H1 (cell line): ENCODE results near the gene ASF1B. TPM values are rescaled to one million over a fixed set of nuclear protein-coding genes. Genes with fewer than 3 reads are reported as not detected.

Experiments used
- CTCF ChIA-PET: fragments of 300-600 bp; sonication (Branson Sonifier 250); formaldehyde crosslinking; loops from one replicate; lab custom pipeline; 2021; ENCODE audit not compliant: partially characterized antibody; lab: Charles Lee
- POLR2A ChIA-PET: fragments of 300-600 bp; sonication (Branson Sonifier 250); formaldehyde crosslinking; loops from one replicate; lab custom pipeline; 2021; ENCODE audit warnings: inconsistent platforms; ENCODE audit not compliant: partially characterized antibody; lab: Charles Lee
- DNase-seq, 2 experiments: peaks; one replicate each; pipeline versions ENCODE4 v3.0.0 to v3.0.0-alpha.2; 2010 to 2022; ENCODE audit warnings: low spot score in 2 of 2, low read depth in 1 of 2, mixed read lengths in 1 of 2
- FAIRE-seq: peaks from 2 replicates; lab custom pipeline; 2011; peaks lifted over from hg19 to GRCh38; lab: Jason Lieb, UNC
- H2AFZ ChIP-seq: 2 replicates; pipeline ENCODE4 v1.8.1; 2012; ENCODE audit warnings: low read length, inconsistent platforms
- H2AK5ac ChIP-seq: 2 replicates; pipeline ENCODE4 v1.6.1; 2013; ENCODE audit warnings: low read depth, low read length
- H2BK120ac ChIP-seq: replicated peaks from 2 replicates; pipeline ENCODE3; 2013; ENCODE audit warnings: low read depth, low read length, inconsistent platforms
- H2BK12ac ChIP-seq: 2 replicates; pipeline ENCODE4 v1.6.1; 2013; ENCODE audit warnings: low read depth, low read length
- H2BK15ac ChIP-seq: 2 replicates; pipeline ENCODE4 v1.6.1; 2013; ENCODE audit warnings: low read length
- H2BK20ac ChIP-seq: 2 replicates; pipeline ENCODE4 v1.6.1; 2013; ENCODE audit warnings: low read length
- H2BK5ac ChIP-seq: 2 replicates; pipeline ENCODE4 v1.6.1; 2013; ENCODE audit warnings: low read depth, low read length
- H3K14ac ChIP-seq: 2 replicates; pipeline ENCODE4 v1.6.1; 2013; ENCODE audit warnings: inconsistent platforms; ENCODE audit not compliant: insufficient read length
- H3K18ac ChIP-seq: 2 replicates; pipeline ENCODE4 v1.6.1; 2013; ENCODE audit warnings: low read length; ENCODE audit errors: extremely low read depth
- H3K23ac ChIP-seq: 2 replicates; pipeline ENCODE4 v1.6.1; 2013; ENCODE audit warnings: inconsistent platforms; ENCODE audit not compliant: insufficient read length
- H3K23me2 ChIP-seq: 2 replicates; pipeline ENCODE4 v1.6.1; 2013; ENCODE audit warnings: low read depth, low read length
- H3K27ac ChIP-seq: 2 replicates; pipeline ENCODE4 v1.6.1; 2011; ENCODE audit warnings: low read depth, low read length, inconsistent platforms
- H3K27me3 ChIP-seq, 4 experiments: replicated peaks in 1 of 4; 1 replicate in 1 of 4; 2 replicates in 3 of 4; pipeline versions ENCODE4 v1.6.1 to v1.8.1; 2011 to 2013; ENCODE audit warnings: low read length in 3 of 4, mild to moderate bottlenecking in 3 of 4, inconsistent platforms in 2 of 4, mixed read lengths in 2 of 4, moderate library complexity in 1 of 4; ENCODE audit not compliant: control insufficient read depth in 3 of 4, insufficient read depth in 3 of 4; ENCODE audit errors: extremely low read depth in 1 of 4
- H3K36me3 ChIP-seq, 4 experiments: 2 replicates each; pipeline versions ENCODE4 v1.6.1 to v1.8.1; 2011 to 2013; ENCODE audit warnings: mild to moderate bottlenecking in 4 of 4, low read length in 3 of 4, moderate library complexity in 2 of 4, control low read depth in 1 of 4, inconsistent platforms in 1 of 4; ENCODE audit not compliant: insufficient read depth in 4 of 4, control insufficient read depth in 2 of 4
- H3K4ac ChIP-seq: replicated peaks from 2 replicates; pipeline ENCODE3; 2013; ENCODE audit warnings: low read length, low read depth, mixed read lengths, inconsistent platforms; ENCODE audit not compliant: insufficient read length
- H3K4me1 ChIP-seq, 4 experiments: replicated peaks in 1 of 4; 1 replicate in 1 of 4; 2 replicates in 3 of 4; pipeline versions ENCODE4 v1.6.1 to v1.8.1; 2011 to 2013; ENCODE audit warnings: low read length in 3 of 4, inconsistent platforms in 2 of 4, mixed read lengths in 1 of 4; ENCODE audit not compliant: insufficient read depth in 4 of 4, control insufficient read depth in 3 of 4
- H3K4me2 ChIP-seq, 2 experiments: 2 replicates each; pipeline versions ENCODE4 v1.6.1 to v1.8.1; 2011 to 2013; ENCODE audit warnings: low read depth in 2 of 2, low read length in 2 of 2, control low read depth in 1 of 2, inconsistent platforms in 1 of 2, mild to moderate bottlenecking in 1 of 2; ENCODE audit not compliant: insufficient read depth in 1 of 2
- H3K4me3 ChIP-seq, 4 experiments: fragments of 200-600, 300-600 bp in 1 of 4; sonication (generic), shearing (Covaris generic), sonication (Bioruptor Twin) in 1 of 4; 2 replicates each; pipeline versions ENCODE4 v1.5.1 to v1.8.1; 2011 to 2016; ENCODE audit warnings: low read length in 4 of 4, low read depth in 3 of 4, control low read depth in 2 of 4, inconsistent platforms in 2 of 4, mild to moderate bottlenecking in 2 of 4, mixed read lengths in 1 of 4, moderate library complexity in 1 of 4; ENCODE audit not compliant: insufficient read depth in 2 of 4; ENCODE audit errors: extremely low read depth in 1 of 4
- H3K56ac ChIP-seq: replicated peaks from 2 replicates; pipeline ENCODE3; 2013; ENCODE audit warnings: low read depth, mild to moderate bottlenecking, mixed read lengths, low read length, inconsistent platforms; ENCODE audit not compliant: insufficient read length
- H3K79me1 ChIP-seq: 2 replicates; pipeline ENCODE4 v1.6.1; 2013; ENCODE audit warnings: low read depth, low read length, control low read depth
- H3K79me2 ChIP-seq, 2 experiments: 2 replicates each; pipeline versions ENCODE4 v1.6.1 to v1.8.1; 2012 to 2013; ENCODE audit warnings: low read length in 2 of 2, mild to moderate bottlenecking in 2 of 2, inconsistent platforms in 1 of 2; ENCODE audit not compliant: insufficient read depth in 2 of 2, control insufficient read depth in 1 of 2
- H3K9ac ChIP-seq, 4 experiments: replicated peaks in 1 of 4; 1 replicate in 1 of 4; 2 replicates in 3 of 4; pipeline versions ENCODE4 v1.6.1 to v1.8.1; 2011 to 2013; ENCODE audit warnings: low read depth in 3 of 4, low read length in 3 of 4, control low read depth in 2 of 4, mild to moderate bottlenecking in 2 of 4, moderate library complexity in 2 of 4, inconsistent platforms in 1 of 4; ENCODE audit errors: extremely low read depth in 1 of 4
- H3K9me3 ChIP-seq, 2 experiments: 2 replicates each; pipeline versions ENCODE4 v1.6.1 to v1.8.1; 2012 to 2013; ENCODE audit warnings: mild to moderate bottlenecking in 2 of 2, moderate library complexity in 2 of 2, control low read depth in 1 of 2, inconsistent platforms in 1 of 2, low read depth in 1 of 2, low read length in 1 of 2, mixed read lengths in 1 of 2; ENCODE audit not compliant: insufficient read depth in 2 of 2
- H4K20me1 ChIP-seq, 2 experiments: replicated peaks in 1 of 2; 2 replicates each; pipeline versions ENCODE3 to v1.8.1; 2011 to 2013; ENCODE audit warnings: inconsistent platforms in 2 of 2, low read length in 2 of 2, mild to moderate bottlenecking in 1 of 2; ENCODE audit not compliant: insufficient read depth in 2 of 2, control insufficient read depth in 1 of 2
- H4K5ac ChIP-seq: 2 replicates; pipeline ENCODE4 v1.6.1; 2013; ENCODE audit warnings: low read length, low read depth, mixed read lengths, inconsistent platforms; ENCODE audit not compliant: insufficient read length
- H4K8ac ChIP-seq: 2 replicates; pipeline ENCODE4 v1.8.0; 2013; ENCODE audit warnings: mild to moderate bottlenecking, moderate library complexity, low read length, inconsistent platforms; ENCODE audit not compliant: insufficient read depth; ENCODE audit errors: extremely low read depth
- H4K91ac ChIP-seq: replicated peaks from 2 replicates; pipeline ENCODE3; 2013; ENCODE audit warnings: low read length, mixed read lengths, inconsistent platforms; ENCODE audit not compliant: insufficient read length
- CEBPB ChIP-seq: IDR thresholded peaks from 2 replicates; pipeline ENCODE4 v1.6.1; 2012; ENCODE audit warnings: low read depth, low read length
- EP300 ChIP-seq, 2 experiments: IDR thresholded peaks; 1 replicate in 1 of 2; 2 replicates in 1 of 2; pipeline ENCODE4 v1.6.1; 2011 to 2012; ENCODE audit warnings: low read depth in 2 of 2, low read length in 2 of 2, mild to moderate bottlenecking in 2 of 2, borderline replicate concordance in 1 of 2, inconsistent platforms in 1 of 2, moderate library complexity in 1 of 2
- GABPA ChIP-seq: IDR thresholded peaks from 2 replicates; pipeline ENCODE4 v1.6.1; 2011; ENCODE audit warnings: mild to moderate bottlenecking, low read length, moderate library complexity, borderline replicate concordance; ENCODE audit not compliant: insufficient read depth
- MAFK ChIP-seq: IDR thresholded peaks from 2 replicates; pipeline ENCODE4 v1.6.1; 2012; ENCODE audit warnings: low read depth, mild to moderate bottlenecking, improper control_type of control experiment, low read length
- SIN3A ChIP-seq, 2 experiments: IDR thresholded peaks in 1 of 2; conservative IDR thresholded peaks in 1 of 2; 2 replicates each; pipeline ENCODE4 v1.6.1; 2011 to 2012; ENCODE audit warnings: low read length in 2 of 2, improper control_type of control experiment in 1 of 2, low read depth in 1 of 2, mild to moderate bottlenecking in 1 of 2
- SP2 ChIP-seq: IDR thresholded peaks from 2 replicates; pipeline ENCODE4 v1.6.1; 2012; ENCODE audit warnings: mild to moderate bottlenecking, low read length, inconsistent platforms
- TAF7 ChIP-seq: optimal IDR thresholded peaks from 2 replicates; pipeline ENCODE3; 2011; ENCODE audit warnings: low read depth, mild to moderate bottlenecking, inconsistent platforms, low read length, moderate library complexity, borderline replicate concordance
- WGBS, 2 experiments: shearing (Covaris generic) in 1 of 2; methylation state at CpG; one replicate each; pipeline versions ENCODE4 v1.1.6 to v1.1.7; 2013 to 2015; ENCODE audit warnings: low lambda C conversion rate in 2 of 2, mixed read lengths in 2 of 2, inconsistent platforms in 1 of 2, low coverage in 1 of 2, missing lambda C conversion rate in 1 of 2; ENCODE audit not compliant: insufficient replicate concordance in 2 of 2, insufficient coverage in 1 of 2, insufficient read length in 1 of 2; ENCODE audit errors: extremely low coverage in 1 of 2, missing lambda C conversion rate in 1 of 2; 5-methylcytosine and 5-hydroxymethylcytosine counted together
- polyA plus RNA-seq, 7 experiments: library from polyadenylated mRNA; depleted of rRNA in 3 of 7; stranded (reverse) in 5 of 7; unstranded in 2 of 7; fragments of >200 nt in 5 of 7; fragments of 200-250 nt in 2 of 7; gene quantifications; 1 replicate in 5 of 7; 2 replicates in 1 of 7; 4 replicates in 1 of 7; pipeline versions ENCODE4 v1.2.1 to v1.2.3, GENCODE V29; 2011 to 2013; ENCODE audit warnings: missing spikeins in 2 of 7, mixed read lengths in 2 of 7
- total RNA-seq: library from RNA; stranded (reverse); fragmentation: NEBNext Ultra II Directional; extraction: Animal tissue kit (Norgen Biotek cat#: 25700); gene quantifications from 2 replicates; pipeline ENCODE4 v1.2.1, GENCODE V29; 2021
- TF ChIP-seq, protein P1 (sequence below), 3 experiments: IDR thresholded peaks; 1 replicate in 2 of 3; 2 replicates in 1 of 3; pipeline versions ENCODE4 v1.5.1 to v1.6.1; 2011; ENCODE audit warnings: low read length in 3 of 3, mild to moderate bottlenecking in 3 of 3, inconsistent platforms in 2 of 3, low read depth in 1 of 3, moderate library complexity in 1 of 3; ENCODE audit not compliant: insufficient read depth in 1 of 3; ENCODE audit errors: control extremely low read depth in 1 of 3

ASF1B gene
- total and polyA plus RNA-seq, 2 of the 8 experiments (the other 6 are each of a cell fraction or from before 2014, with no cell fraction given), result 32.6 to 59.2 TPM

DNA sequence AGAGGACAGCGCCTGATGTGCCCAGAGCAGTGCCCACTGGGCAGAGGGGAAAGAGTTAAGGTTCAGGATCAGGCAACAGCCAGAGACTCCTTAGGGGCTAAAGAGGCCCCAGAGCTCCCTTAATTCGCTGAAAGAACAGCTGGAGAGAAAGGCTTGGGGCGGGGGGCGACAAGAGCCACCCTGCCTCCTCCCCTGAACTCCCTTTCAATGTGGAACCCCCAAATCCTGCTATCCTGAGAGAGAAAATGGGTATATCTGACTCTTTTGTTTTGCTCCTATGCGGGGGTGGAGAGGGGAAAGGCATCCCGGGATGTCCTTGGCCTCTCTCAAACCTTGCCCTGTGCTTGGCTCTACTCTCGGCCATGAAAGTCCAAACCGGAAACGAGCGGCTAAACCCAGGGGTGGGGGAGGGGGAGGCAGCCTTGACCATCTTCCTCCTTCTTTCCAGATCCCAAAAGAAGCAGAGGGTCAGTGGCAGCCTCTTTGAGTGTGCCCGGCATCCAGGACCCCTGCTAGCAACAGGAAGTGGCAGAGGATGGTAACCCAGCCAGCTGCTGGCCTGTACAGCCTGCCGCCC lies 23.5 kb downstream of the ASF1B start:
- H3K36me3 ChIP-seq, result no peaks in the 10 kb centered on the region
- H4K8ac ChIP-seq, result peak overlapping the region; percentile 86; the same call in 1 of the 2 replicates
- peak overlapping the region; percentile 88 for H3K18ac ChIP-seq
- DNase-seq (no peak), FAIRE-seq (no peak)
- H2AFZ ChIP-seq, result no peak overlapping the region
- H2BK120ac ChIP-seq, result peak overlapping the region; percentile 60
- peak overlapping the region; percentile 88; the same call in 1 of the 2 replicates for H2BK15ac ChIP-seq
- WGBS, 2 experiments, result 72% methylated on average over 11 of the region's 12 CpGs; no CpG with 5 or more reads in 1 of the 2 experiments
- H4K5ac ChIP-seq, result no peak overlapping the region
- H3K9ac ChIP-seq, result no peak overlapping the region
- CTCF ChIA-PET, result interaction anchor here (0.7 to 11.3 kb wide), 11 partner anchors 9 to 132 kb away, joined by 3 to 105 read pairs (median 7); partner anchors contain the start of genes ASF1B and MISP3
- 0 out of 4 replicates have a peak, but pooled peaks cover 0 to 3% of the 10 kb centered on the region in 2 experiments for H3K79me2 ChIP-seq
- H4K20me1 ChIP-seq, result peaks cover 7 to 12% of the 10 kb centered on the region in 2 experiments
- H3K9me3 ChIP-seq, result no peaks in the 10 kb centered on the region
- H4K91ac ChIP-seq, result peak overlapping the region; percentile 76
- TF ChIP-seq GABPA, result no peak
- TF ChIP-seq SP2, result no peak
- no peak for TF ChIP-seq MAFK
- no peak for TF ChIP-seq CEBPB
- no peak for TF ChIP-seq EP300 (IDR thresholded peaks at IDR 0.05; ENCODE audit: borderline replicate concordance in 1 of 2, low read depth in 2 of 2, low read length in 2 of 2)
- TF ChIP-seq, protein P1, sequence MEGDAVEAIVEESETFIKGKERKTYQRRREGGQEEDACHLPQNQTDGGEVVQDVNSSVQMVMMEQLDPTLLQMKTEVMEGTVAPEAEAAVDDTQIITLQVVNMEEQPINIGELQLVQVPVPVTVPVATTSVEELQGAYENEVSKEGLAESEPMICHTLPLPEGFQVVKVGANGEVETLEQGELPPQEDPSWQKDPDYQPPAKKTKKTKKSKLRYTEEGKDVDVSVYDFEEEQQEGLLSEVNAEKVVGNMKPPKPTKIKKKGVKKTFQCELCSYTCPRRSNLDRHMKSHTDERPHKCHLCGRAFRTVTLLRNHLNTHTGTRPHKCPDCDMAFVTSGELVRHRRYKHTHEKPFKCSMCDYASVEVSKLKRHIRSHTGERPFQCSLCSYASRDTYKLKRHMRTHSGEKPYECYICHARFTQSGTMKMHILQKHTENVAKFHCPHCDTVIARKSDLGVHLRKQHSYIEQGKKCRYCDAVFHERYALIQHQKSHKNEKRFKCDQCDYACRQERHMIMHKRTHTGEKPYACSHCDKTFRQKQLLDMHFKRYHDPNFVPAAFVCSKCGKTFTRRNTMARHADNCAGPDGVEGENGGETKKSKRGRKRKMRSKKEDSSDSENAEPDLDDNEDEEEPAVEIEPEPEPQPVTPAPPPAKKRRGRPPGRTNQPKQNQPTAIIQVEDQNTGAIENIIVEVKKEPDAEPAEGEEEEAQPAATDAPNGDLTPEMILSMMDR (IDR thresholded peaks at IDR 0.05; ENCODE audit: control extremely low read depth in 1 of 3, insufficient read depth in 1 of 3, low read depth in 1 of 3, low read length in 3 of 3), result no peak
- TF ChIP-seq SIN3A (conservative IDR thresholded peaks at IDR 0.05 in 1 of 2, IDR thresholded peaks at IDR 0.05 in 1 of 2; ENCODE audit: low read depth in 1 of 2, low read length in 2 of 2), result no peak
- TF ChIP-seq TAF7, result no peak
- H3K4ac ChIP-seq, result peak overlapping the region; percentile 82
- peaks cover 11 to 27% (median 15%) of the 10 kb centered on the region in 4 experiments for H3K4me1 ChIP-seq
- H3K4me3 ChIP-seq, result no peak overlapping the region
- no peak overlapping the region; the same call in 1 of the 2 replicates for H2AK5ac ChIP-seq
- H3K27me3 ChIP-seq, result no peaks in the 10 kb centered on the region; a peak in 2 of 7 replicates
- no peak overlapping the region for H3K56ac ChIP-seq
- peaks cover 3% of the 10 kb centered on the region; the same call in 1 of the 2 replicates for H3K23me2 ChIP-seq
- H2BK5ac ChIP-seq, result peak overlapping the region; percentile 79; the same call in 1 of the 2 replicates
- peak overlapping the region; percentile 98; the same call in 1 of the 2 replicates for H2BK12ac ChIP-seq
- no peak overlapping the region for H3K27ac ChIP-seq
- no peak overlapping the region for H3K14ac ChIP-seq
- H3K4me2 ChIP-seq, result peak overlapping the region; percentile 12 to 23; a peak in 2 of 4 replicates
- POLR2A ChIA-PET, result interaction anchor here (0.6 to 4.2 kb wide), 5 partner anchors 11 to 136 kb away, joined by 3 to 24 read pairs (median 4); partner anchors contain the start of gene ASF1B
- no peak overlapping the region for H2BK20ac ChIP-seq
- peaks cover 4% of the 10 kb centered on the region for H3K79me1 ChIP-seq
- no peak overlapping the region for H3K23ac ChIP-seq
